ENCODE data around the gene WBP1.
A peak's percentile ranks its signal among the peaks of the same experiment; 100 is the strongest.
"Not testable (repeated sequence)": the region's sequence is repeated elsewhere in the genome, so short reads cannot be mapped to it uniquely, and the experiment has no call there.

WBP1 gene

DNA sequence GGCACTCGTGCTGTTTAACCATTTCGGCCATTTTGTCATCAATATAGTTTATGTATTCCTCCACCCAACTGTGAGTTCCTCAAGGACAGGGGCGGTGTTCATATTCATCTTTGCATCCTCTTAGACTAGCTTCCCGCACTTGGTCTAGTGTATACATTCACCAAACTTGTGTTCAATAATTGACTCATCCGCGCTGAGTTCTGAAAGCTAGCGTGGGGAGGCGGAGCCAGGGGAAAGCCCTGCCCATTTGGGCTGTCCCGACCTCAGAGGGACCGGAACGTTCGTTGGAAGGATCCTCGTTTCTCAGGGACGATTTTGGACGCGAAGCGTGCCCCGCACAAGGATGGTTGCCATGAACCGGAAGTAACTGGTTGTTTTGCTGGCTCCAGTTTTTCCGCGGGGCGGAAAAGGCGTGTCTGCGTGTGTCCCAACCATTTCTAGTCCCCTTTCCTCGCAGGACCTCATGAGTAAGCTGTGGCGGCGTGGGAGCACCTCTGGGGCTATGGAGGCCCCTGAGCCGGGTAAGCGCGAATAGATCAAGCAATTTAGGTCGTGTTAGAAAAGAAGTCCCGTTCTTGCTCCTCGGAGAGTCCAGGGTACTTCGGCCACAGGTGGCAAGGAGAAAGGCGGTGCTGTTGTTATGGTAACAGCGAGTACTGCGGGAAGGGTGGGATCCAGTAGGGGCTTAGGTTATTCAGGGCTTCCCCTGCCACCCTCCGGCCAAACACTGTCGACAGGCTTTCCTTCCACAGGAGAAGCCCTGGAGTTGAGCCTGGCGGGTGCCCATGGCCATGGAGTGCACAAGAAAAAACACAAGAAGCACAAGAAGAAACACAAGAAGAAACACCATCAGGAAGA lies 3.4 kb upstream of the WBP1 start, which contains the start of gene INO80B:
Gene INO80B (plus strand): TSS at position 434 of the 858 bp plus-strand sequence. CDS start 30 bp downstream, at position 464.
- DNase-seq: peak; percentile 93 to 97

DNA sequence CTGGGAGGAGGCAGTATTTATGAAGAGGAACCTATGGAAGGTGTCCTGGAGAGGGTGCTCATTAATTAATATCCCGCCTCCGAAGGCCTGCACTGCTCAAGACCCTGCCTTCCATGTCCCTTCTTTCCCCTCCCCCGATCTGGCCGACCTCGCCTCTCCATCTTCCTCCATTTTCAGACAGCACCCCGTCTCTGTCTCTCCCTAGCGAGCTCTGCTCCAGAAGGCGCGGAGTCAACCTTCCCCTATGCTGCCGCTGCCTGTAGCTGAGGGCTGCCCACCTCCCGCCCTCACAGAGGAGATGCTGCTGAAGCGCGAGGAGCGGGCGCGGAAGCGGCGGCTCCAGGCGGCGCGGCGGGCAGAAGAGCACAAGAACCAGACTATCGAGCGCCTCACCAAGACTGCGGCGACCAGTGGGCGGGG lies 1.1 kb upstream of the WBP1 start:
- peak in 1 of 2 experiments; percentile 55 for DNase-seq

DNA sequence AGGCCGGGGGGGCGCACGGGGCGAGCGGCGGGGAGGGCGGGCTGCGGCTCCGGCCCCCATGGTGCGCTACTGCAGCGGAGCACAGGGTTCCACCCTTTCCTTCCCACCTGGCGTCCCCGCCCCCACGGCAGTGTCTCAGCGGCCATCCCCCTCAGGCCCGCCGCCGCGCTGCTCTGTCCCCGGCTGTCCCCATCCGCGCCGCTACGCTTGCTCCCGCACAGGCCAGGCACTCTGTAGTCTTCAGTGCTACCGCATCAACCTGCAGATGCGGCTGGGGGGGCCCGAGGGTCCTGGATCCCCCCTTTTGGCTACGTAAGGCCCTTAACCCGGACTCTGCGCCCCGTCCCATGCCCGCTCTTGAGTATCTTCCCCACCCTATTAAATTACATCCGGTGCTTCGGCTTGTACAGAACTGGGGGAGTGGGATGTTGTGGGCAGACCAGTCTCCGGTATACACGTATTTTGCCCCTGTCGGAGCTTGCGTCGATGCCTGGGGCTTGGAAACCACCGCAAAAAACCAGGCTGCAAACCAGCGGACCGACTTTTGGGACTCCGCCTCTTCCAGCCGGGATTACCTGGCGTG lies 598 bp upstream of the WBP1 start:
- peak; percentile 38 to 55 for DNase-seq

GRCh38 chr2:74458938-74459363 lies 713 bp downstream of the WBP1 start:
- DNase-seq: no peak

GRCh38 chr2:74459503-74460118 lies 1.4 kb downstream of the WBP1 start:
- not testable (repeated sequence) for DNase-seq

- DNase-seq: not testable (repeated sequence)
These were observed 1.9 kb downstream of the WBP1 start for GRCh38 chr2:74460187-74460586.

DNA sequence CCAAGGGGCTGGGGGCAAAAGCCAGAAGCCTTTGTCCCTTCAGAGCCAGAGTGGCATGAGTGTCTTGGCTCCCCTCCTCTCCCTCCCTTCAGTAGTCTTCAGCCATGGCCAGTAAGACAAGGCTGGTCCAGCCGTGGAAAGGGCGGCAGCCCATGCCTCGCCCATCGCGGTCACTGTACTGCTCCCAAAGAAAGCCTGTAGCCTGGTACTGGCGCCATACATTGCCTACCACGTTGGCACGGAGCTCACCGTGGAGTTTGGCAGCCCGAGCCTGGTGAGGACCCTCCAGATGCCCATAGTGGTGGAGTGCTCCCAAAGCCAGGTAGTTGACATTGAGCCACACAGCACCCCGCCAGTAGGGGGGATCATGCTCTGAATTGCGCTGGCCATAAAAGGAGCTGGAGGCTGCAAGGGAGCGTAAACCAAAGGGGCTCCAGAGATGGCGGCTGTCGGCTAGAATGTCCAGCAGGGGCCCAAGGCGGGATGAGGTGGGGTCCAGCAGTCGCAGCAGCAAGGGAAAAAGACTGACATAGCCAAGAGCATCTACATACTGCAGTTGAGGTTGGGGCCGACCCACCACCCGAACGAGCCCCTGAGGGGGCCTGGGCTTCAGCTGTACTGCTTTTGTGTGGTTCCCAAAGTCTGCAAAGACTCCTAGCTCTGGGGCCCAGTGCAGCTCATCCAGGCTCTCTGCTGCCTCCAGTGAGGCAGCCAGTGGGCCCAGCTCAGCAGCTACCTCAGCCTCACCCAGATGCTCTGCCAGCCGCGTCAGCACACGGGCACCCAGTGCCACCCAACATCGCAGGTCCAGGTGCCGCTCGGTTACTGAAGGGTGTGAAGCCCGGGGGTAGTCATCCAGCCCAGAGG lies 3.2 kb downstream of the WBP1 start:
- DNase-seq: peak in 1 of 2 experiments; percentile 16

DNA sequence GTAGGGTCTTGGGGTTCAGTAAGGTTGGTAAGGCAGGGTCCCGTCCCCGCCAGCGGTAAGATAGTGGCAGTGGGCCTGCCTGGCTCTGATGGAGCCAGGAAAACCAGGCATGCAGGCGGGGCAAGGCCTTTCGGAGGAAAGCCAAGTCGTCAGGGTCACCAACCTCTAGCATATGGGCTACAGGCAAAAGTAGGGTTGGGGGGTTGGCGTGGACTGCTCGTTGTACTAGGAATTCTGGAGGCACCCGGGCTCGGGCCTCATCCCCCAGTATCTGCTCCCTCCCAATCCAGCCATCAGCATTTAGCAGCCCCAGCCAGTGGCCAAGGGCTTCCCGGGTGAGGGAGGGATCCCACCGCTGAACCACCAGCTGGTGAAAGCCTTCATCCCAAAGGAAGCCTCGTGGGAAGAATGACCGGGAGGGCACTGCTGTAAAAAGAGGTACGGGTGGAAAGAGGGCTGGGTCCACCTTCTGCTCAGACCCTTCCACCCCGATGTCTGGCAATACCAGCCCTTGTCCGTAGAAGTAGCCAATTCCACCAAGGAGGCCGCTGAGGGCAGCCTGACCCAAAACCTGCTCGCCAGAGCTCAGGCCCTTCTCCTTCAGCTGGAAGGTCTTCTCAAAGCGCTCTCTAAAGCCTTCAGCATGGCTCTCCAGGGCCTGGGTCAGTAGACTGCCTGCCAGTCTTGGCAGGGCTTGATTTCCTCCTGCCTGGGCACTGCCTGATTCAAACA lies 4.0 kb downstream of the WBP1 start:
- no peak for DNase-seq

- no peak for DNase-seq
These were observed 4.5 kb downstream of the WBP1 start for GRCh38 chr2:74462786-74463105.

DNA sequence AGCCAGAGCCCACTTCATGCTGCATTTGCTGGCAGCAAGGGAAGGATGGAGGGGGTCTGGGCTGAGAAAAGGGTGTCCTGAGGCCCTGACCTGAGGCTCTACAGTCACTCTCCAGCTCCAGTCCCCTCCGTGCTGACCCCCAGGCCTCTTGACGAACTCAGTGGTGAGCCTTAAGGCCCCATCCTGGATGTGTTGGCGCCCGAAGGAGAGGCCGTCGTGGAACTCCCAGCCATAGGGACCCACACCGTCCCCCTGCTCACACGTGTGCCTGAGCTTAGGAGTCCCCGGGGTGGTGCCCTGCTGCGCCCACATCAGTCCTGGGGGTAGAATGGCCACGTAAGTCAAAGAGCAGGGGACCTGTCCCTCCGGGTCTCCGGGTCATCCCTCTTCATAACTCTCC lies 6.2 kb downstream of the WBP1 start:
- DNase-seq: peak in 1 of 2 experiments; percentile 10

DNA sequence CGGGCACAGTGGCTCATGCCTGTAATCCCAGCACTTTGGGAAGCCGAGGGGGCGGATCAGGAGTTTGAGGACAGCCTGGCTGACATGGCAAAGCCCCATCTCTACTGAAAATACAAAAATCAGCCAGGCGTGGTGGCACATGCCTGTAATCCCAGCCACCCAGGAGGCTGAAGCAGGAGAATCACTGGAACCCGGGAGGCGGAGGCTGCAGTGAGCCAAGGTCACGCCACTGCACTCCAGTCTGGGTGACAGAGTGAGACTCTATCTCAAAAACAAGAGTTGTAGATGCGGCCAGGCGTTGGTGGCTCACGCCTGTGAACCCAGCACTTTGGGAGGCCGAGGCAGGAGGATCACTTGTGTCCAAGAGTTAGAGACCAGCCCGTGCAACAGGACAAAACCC lies 12.5 kb downstream of the WBP1 start:
- DNase-seq: not testable (repeated sequence)

DNA sequence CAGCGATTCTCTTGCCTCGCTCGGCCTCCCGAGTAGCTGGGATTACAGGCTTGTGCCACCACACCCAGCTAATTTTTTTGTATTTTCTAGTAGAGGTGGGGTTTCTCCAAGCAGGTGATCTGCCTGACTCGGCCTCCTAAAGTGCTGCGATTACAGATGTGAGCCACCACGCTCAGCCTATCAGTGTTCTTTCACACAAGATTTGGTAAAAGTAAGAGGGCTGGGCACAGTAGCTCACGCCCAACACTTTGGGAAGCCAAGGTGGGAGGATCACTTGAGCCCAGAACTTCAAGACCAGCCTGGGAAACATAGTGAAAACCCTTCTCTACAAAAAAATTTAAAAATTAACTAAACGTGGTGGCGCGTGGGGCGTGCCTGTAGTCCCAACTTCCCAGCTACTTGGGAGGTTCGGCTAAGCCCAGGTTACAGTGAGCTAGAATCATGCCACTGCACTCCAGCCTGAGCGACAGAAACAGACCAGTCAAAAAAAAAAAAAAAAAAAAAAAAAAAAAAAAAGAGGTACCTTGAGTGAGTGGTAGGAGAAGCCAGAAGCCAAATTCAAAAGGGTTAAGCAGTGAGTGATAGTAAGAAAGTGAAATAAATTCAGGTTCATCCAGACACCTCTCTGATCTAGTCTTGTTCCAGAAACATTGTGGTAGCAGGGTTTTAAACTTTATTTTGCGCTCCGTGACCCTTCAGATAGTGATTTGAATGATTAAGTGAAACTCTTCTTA lies 13.3 kb downstream of the WBP1 start:
- DNase-seq: no peak

- peak; percentile 74 to 93 for DNase-seq
These were observed 14.1 kb downstream of the WBP1 start, which contains the start of gene MRPL53 for GRCh38 chr2:74472086-74472944. TSS of gene MRPL53 (minus strand) at chr2:74472680. CDS start at chr2:74472660, 20 bp downstream.

GRCh38 chr2:74472945-74473258 lies 14.7 kb downstream of the WBP1 start:
- DNase-seq: peak in 1 of 2 experiments; percentile 39

GRCh38 chr2:74474481-74474880 lies 16.2 kb downstream of the WBP1 start:
- DNase-seq: no peak

DNA sequence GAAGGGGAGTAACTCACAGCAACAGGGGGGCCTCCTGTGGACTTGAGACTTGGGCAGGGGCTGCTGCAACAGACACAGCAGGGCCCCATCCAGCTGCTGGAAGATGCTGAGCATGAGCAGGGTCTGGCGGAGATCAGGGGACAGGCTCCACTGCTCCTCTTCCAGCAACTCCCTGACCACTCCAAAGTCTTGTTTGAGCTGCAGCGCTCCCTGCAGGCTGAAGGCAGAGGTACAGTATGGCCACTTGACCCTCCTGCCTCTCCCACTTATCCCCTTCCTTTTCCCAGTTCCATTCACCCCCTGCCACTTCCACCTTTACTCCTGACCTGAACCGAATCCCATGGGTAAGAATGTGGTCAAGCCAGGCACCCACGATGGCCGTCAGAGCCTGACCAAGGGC lies 16.7 kb downstream of the WBP1 start:
- DNase-seq: no peak

- DNase-seq: no peak
These were observed 23.2 kb downstream of the WBP1 start for GRCh38 chr2:74481431-74481830.

- DNase-seq: peak; percentile 64 to 75
These were observed 23.9 kb downstream of the WBP1 start for GRCh38 chr2:74481961-74482800.
